ENCODE data around the gene JTB.
A peak's percentile ranks its signal among the peaks of the same experiment; 100 is the strongest.

The JTB gene

GRCh38 chr1:153960206-153960605 is 17.3 kb downstream of the JTB start:
- DNase-seq (ENCODE audit: low read depth), result no peak
- TF ChIP-seq CTCF (conservative IDR thresholded peaks at IDR 0.05; ENCODE audit: control insufficient read depth, insufficient read depth, low read depth, low read length), result no peak
- H3K4me3 ChIP-seq (ENCODE audit: control insufficient read depth, low read depth, low read length), result no peak overlapping the region

GRCh38 chr1:153959454-153959853 is 18.0 kb downstream of the JTB start:
- TF ChIP-seq CTCF (conservative IDR thresholded peaks at IDR 0.05; ENCODE audit: control insufficient read depth, insufficient read depth, low read depth, low read length), result no peak
- H3K4me3 ChIP-seq (ENCODE audit: control insufficient read depth, low read depth, low read length), result no peak overlapping the region
- DNase-seq (ENCODE audit: low read depth), result no peak

GRCh38 chr1:153958961-153959260 is 18.6 kb downstream of the JTB start:
- no peak for DNase-seq (ENCODE audit: low read depth)
- H3K4me3 ChIP-seq (ENCODE audit: control insufficient read depth, low read depth, low read length), result peak overlapping the region; percentile 35
- TF ChIP-seq CTCF (conservative IDR thresholded peaks at IDR 0.05; ENCODE audit: control insufficient read depth, insufficient read depth, low read depth, low read length), result no peak

GRCh38 chr1:153958111-153958960 is 19.1 kb downstream of the JTB start, which contains the start of gene CRTC2:
CRTC2 (minus strand) TSS chr1:153958612; CDS start chr1:153958497, 115 bp downstream.
- DNase-seq (ENCODE audit: low read depth), result peak; percentile 98
- H3K4me3 ChIP-seq (ENCODE audit: control insufficient read depth, low read depth, low read length), result peak within 1 kb of the TSS; percentile 90
- TF ChIP-seq CTCF (conservative IDR thresholded peaks at IDR 0.05; ENCODE audit: control insufficient read depth, insufficient read depth, low read depth, low read length), result no peak

- no peak for TF ChIP-seq CTCF (conservative IDR thresholded peaks at IDR 0.05; ENCODE audit: control insufficient read depth, insufficient read depth, low read depth, low read length)
- peak overlapping the region; percentile 90 for H3K4me3 ChIP-seq (ENCODE audit: control insufficient read depth, low read depth, low read length)
- DNase-seq (ENCODE audit: low read depth), result no peak
Measured at GRCh38 chr1:153957744-153958110, 19.7 kb downstream of the JTB start.

GRCh38 chr1:153956997-153957715 is 20.3 kb downstream of the JTB start:
- peak overlapping the region; percentile 90 for H3K4me3 ChIP-seq (ENCODE audit: control insufficient read depth, low read depth, low read length)
- TF ChIP-seq CTCF (conservative IDR thresholded peaks at IDR 0.05; ENCODE audit: control insufficient read depth, insufficient read depth, low read depth, low read length), result no peak
- no peak for DNase-seq (ENCODE audit: low read depth)

Measured in fibroblast of mammary gland (primary cell).